HG02840 (cell line): ENCODE results near the gene ADM.

Experiments used
- ATAC-seq: cut with Tn5 transposase; IDR thresholded peaks from one replicate; pipeline ENCODE4 v1.9.1; 2021; ENCODE audit warnings: mild to moderate bottlenecking, moderate library complexity, moderate number of reproducible peaks; ENCODE audit not compliant: unreplicated experiment, low FRiP score

The ADM gene

GRCh38 chr11:10326012-10326964 is 21.4 kb downstream of the ADM start:
- ATAC-seq = no peak

DNA sequence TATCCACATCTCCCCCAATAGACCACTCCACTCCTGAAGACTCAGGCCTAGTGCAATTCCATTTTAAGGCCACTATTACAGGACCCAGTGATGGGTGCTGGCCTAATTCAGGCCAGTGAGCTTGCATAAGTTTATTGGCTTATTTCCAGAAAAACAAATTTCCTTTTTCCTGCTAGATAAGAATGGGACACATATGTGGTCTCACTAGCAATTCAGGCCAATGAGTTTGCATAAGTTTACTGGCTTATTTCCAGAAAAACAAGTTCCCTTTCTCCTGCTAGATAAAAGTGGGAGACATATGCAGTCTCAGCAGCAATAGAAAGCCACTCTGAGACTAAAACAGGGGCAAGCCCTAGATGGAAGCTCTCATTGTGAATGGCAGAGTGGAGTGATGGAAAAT is 22.4 kb downstream of the ADM start:
- ATAC-seq = no peak

DNA sequence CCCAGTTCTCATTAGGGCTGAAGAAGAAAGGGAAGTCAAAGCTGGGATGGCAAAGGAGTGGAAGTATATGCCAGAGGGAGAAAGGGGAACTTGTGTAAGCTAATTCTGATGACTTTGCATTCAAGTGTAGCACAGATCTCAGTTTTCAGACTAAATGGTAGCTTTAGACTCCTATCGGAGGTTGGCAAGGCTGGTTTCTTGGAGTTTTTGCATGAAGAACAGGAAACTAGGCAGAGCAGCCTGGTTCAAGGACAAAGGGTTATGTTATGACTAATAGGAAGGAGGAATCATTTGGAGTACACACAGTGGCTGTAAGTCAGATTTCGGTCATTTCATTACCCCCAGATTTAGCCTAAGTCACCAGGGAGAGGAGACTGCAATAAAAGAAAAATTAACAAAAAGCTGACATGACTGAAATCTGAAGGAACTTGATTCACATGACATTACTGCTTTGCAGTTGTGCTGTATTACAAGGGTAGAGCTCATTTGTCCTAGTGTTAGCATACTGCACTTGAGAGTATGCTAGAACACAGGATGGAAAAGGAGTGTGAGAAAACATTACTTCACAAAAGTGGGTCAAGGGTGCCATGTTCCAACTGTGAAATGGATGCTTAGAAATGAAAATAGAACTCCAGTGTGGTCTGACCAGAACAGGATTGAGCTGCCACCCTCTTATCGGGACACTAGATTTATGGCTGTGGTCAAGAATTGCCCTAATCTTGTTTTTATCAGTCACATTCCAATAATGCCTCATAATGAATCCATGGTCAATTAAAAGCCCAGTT is 23.6 kb downstream of the ADM start:
- ATAC-seq = no peak

GRCh38 chr11:10329356-10329755 is 24.5 kb downstream of the ADM start:
- no peak for ATAC-seq

DNA sequence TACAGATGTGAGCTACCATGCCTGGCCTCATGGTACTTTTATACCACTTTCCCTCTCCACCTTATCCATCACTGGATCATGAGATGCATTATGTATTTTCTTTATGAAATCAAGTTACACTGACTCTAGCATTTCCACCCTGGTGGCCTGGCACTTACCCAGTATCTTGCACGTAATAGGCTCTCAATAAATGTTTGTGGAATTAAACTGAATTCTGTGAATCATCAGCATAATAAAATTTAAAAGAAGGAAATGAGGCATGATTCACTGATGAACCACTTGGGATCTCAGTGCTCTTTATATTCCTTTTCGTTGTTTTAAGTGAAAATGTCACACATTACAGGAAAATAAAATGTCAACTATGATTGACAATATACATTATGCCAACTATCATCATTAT is 25.1 kb downstream of the ADM start:
- ATAC-seq = no peak

DNA sequence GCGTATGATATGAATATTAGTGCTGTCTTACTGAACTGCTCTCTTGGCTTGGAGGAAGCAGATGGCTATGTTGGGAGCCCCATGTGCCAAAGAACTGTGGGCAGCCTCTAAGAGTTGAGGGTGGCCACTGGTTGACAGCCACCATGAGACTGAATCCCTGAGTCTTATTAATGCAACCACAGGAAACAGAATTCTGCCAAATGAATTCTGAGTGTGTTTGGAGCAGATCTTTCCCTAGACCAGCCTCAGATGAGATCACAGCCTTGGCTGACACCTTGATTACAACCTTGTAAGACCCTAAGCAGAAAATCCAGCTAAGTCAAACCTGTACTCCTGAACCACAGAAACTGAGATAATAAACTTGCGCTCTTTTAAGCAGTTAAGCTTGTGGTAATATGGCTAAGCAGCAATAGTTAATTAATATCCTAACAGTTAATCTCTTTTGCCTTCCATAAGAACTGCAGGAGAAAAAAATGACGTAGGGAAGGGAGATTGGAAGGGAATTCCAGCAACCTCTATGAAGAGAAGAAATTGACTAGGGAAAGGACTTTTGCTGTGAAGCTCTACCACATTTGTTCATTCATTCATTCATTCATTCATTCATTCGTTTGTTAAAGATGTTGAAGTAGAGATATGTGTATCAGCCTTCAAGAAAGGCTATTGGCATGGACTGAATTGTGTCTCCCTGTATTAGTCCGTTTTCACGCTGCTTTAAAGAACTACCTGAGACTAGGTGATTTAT is 26.8 kb downstream of the ADM start:
- no peak for ATAC-seq

DNA sequence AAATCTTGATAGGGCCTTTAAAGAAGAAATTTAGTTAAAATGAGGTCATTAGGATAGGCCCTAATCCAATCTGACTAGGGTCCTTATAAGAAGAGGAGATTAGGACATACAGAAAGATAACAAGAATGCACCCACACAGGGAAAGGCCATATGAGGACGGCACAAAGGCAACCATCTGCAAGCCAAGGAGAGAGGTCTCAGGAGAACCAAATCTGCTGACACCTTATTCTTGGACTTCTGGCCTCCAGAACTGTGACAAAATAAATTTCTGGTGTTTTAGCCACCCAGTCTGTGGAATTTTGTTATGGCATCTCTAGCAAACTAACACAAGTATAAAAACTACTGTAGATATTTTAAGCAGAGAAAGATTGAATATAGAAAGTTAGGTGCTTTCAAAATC is 28.6 kb downstream of the ADM start:
- ATAC-seq = no peak

DNA sequence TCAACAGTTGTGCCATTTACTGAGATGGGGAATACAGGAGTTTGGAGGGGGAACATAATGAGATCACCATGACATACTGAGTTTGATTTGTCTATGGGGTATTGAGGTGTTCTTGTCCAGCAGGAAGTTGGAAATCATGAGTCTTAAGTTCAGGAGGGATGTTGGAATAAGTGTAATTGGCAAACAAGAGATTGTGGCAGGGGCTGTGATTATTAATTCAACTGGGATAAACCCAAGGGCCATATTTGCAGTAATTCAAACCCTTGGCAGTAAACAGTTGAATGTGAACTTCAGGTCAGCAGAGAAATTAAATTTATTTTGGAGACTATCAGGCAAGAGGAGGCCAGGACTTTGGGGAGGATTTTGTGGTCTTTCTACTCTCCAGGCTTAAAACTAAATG is 33.4 kb downstream of the ADM start:
- no peak for ATAC-seq

DNA sequence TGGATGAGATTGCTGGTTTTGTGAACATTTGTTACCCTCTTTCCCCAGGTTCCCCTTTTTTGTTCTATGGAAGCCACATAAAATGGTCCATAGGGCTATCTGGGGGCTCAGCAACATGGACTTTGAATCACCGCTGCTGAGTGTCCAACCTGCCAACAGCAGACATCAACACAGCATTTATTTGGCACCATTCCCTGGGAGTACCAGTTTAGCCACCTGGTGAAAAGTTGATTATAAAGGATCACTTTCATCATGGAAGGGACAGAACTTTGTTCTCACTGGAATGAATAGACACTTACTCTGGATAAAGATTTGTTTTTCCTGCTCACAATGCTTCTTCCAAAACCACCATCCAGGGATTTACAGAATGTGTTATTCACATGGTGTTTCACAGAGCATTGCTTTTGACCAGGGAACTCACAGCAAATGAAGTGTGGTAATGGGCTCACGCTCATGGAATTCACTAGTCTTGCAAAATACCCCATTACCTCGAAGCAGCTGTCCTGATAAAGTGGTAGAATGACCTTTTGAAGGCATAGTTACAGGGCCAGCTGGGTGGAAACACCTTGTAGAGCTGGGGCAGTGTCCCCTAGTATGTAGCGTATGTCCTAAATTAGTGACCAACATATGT is 43.9 kb downstream of the ADM start:
- ATAC-seq = no peak

DNA sequence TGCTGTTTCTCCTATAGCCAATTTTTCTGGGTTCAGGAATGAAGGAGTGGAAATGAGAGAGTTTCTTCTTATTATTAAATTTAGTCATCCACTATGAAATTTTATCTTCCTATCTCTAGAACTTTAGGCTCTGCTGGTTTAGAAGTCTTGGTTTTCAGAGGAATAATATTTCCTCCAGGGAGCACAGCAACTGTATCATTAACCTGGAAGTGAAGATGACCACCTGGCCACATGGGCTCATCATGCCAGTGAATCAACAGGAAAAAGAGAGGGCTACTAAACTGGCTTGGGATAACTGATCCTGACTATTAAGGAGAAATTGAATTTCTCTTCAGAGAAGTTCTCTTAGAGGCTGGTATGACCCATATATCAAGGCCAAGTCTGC is 44.4 kb downstream of the ADM start:
- ATAC-seq = no peak

GRCh38 chr11:10349806-10350205 is 44.9 kb downstream of the ADM start:
- no peak for ATAC-seq

GRCh38 chr11:10350334-10350733 is 45.5 kb downstream of the ADM start:
- ATAC-seq = no peak

GRCh38 chr11:10351435-10351764 is 46.5 kb downstream of the ADM start:
- ATAC-seq = no peak

GRCh38 chr11:10351765-10352641 is 47.1 kb downstream of the ADM start:
- ATAC-seq = no peak

DNA sequence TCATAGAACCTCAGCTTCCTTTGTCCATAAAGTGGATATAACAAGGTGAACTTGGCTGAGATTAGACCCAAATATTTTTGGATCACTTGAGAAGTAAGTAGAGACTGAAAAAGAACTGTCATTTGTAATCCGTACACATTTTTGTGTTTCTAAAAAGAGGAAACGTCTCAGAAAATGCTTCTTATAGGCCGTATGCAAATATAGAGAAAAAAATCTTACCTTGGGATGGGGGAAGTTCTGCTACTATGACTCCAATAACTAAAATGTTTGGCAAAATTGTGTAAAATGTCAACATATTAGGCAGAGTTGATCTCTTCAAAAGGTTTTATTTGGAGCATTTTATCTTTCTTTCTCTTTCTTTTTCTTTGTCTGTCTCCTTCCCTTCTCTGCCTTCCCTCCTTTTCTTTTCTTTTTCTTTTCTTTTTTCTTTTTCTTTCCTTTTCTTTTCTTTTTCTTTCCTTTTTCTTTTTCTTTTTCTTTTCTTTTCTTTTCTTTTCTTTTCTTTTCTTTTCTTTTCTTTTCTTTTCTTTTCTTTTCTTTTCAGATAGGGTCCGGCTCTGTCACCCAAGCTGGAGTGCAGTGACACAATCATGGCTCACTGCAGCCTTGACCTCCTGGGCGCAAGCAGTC is 48.2 kb downstream of the ADM start:
- no peak for ATAC-seq

DNA sequence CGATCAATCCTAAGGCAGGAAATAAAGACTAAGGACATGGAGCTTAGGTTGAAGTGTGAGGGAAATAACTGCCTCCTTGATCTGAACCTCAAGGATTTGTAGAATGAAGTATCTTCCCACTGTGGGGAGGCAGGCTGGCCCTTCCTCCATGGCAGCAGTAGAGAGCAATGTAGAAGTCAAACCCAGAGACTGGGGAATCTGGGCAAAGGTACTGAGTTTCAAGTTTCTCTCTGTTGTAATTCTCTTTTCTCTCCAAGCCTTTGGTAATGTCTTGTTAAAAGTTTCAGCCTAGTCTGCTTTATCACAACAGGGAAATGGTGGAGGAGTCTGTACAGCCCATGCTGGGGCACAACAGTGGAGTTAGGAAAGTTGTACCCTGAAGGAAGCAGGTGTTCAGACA is 49.5 kb downstream of the ADM start:
- ATAC-seq = no peak

GRCh38 chr11:10355257-10355661 is 50.4 kb downstream of the ADM start:
- ATAC-seq = no peak

DNA sequence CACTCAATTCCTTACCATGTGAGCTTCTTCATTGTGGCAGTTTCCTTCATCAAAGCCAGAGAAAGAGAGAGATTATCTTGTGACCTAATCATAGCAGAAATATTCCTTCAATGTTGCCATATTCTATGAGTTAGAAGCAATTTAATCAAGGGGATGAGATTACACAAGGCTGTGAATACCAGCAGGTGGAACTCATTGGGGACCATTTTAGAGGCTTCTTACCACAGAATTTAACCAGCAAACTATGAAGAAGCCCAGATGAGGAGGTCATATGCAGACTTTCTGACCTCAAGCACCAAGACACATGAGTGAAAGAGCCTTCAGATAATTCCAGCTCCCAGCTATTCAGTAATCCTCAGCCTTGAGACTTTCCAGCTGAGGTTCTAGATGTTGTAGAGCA is 51.3 kb downstream of the ADM start:
- no peak for ATAC-seq
